Measurements from ENCODE around the gene KLHL29.

- no peak for TF ChIP-seq CTCF (conservative IDR thresholded peaks at IDR 0.05)
- no peak for TF ChIP-seq ZFX (IDR thresholded peaks at IDR 0.05)
Measured at GRCh38 chr2:23448906-23449305, 63.9 kb downstream of the KLHL29 start.
